OCI-LY3 (cell line): ENCODE data around the gene ZNF580.

Experiments used
- CTCF ChIP-seq: fragments of 200-600, 300-600 bp; sonication (generic); IDR thresholded peaks from 2 replicates; pipeline ENCODE4 v1.5.1; 2014; ENCODE audit warnings: antibody characterized with exemption, low read length, low read depth
- EZH2phosphoT487 ChIP-seq: fragments of 200-600 bp; shearing (Covaris generic); IDR thresholded peaks from 2 replicates; pipeline ENCODE4 v1.6.1; 2018; ENCODE audit warnings: antibody characterized with exemption, mixed run types, low read depth

- no peak for TF ChIP-seq CTCF
- TF ChIP-seq EZH2phosphoT487 = no peak
Observed at GRCh38 chr19:55626350-55626749, 14.5 kb upstream of the ZNF580 start.
